BE2C (cell line): ENCODE measurements around the gene SLC44A3.

Experiments
- DNase-seq: peaks from one replicate; pipeline ENCODE4 v3.0.0-alpha.2; 2020
- H3K27me3 ChIP-seq: fragments of 250-450 bp; sonication (Bioruptor Pico); 2 replicates; pipeline ENCODE4 v1.5.1; 2020; ENCODE audit warnings: mild to moderate bottlenecking
- H3K36me3 ChIP-seq: fragments of 250-450 bp; sonication (Bioruptor Pico); 2 replicates; pipeline ENCODE4 v1.5.1; 2020; ENCODE audit warnings: mild to moderate bottlenecking
- H3K4me1 ChIP-seq: fragments of 250-450 bp; sonication (Bioruptor Pico); 2 replicates; pipeline ENCODE4 v1.5.1; 2020
- H3K4me3 ChIP-seq: 2 replicates; pipeline ENCODE4 v1.5.1; 2011; ENCODE audit warnings: low read depth, low read length
- H3K9me3 ChIP-seq: fragments of 250-450 bp; sonication (Bioruptor Pico); 2 replicates; pipeline ENCODE4 v1.5.1; 2020
- CTCF ChIP-seq: IDR thresholded peaks from 2 replicates; pipeline ENCODE4 v1.5.1; 2012; ENCODE audit warnings: mild to moderate bottlenecking, low read depth, low read length

The SLC44A3 gene

GRCh38 chr1:94905207-94905606 lies 85.0 kb downstream of the SLC44A3 start:
- no peak for TF ChIP-seq CTCF
- no peak for DNase-seq
- no peak overlapping the region for H3K4me3 ChIP-seq
- H3K4me1 ChIP-seq: no peaks in the 10 kb centered on the region
- no peaks in the 10 kb centered on the region for H3K9me3 ChIP-seq
- H3K36me3 ChIP-seq: peaks cover 13% of the 10 kb centered on the region
- H3K27me3 ChIP-seq: no peaks in the 10 kb centered on the region

- H3K27me3 ChIP-seq: no peaks in the 10 kb centered on the region
- no peaks in the 10 kb centered on the region for H3K9me3 ChIP-seq
- peaks cover 6% of the 10 kb centered on the region for H3K36me3 ChIP-seq
- TF ChIP-seq CTCF: no peak
- H3K4me3 ChIP-seq: no peak overlapping the region
- H3K4me1 ChIP-seq: no peaks in the 10 kb centered on the region
- DNase-seq: no peak
Measured at GRCh38 chr1:94906382-94906781, 86.2 kb downstream of the SLC44A3 start.

GRCh38 chr1:94907136-94907535 lies 87.0 kb downstream of the SLC44A3 start:
- H3K9me3 ChIP-seq: no peaks in the 10 kb centered on the region
- H3K27me3 ChIP-seq: no peaks in the 10 kb centered on the region
- no peaks in the 10 kb centered on the region for H3K4me1 ChIP-seq
- no peak for DNase-seq
- TF ChIP-seq CTCF: no peak
- H3K4me3 ChIP-seq: no peak overlapping the region
- no peaks in the 10 kb centered on the region; the same call in 1 of the 2 replicates for H3K36me3 ChIP-seq

- no peaks in the 10 kb centered on the region for H3K9me3 ChIP-seq
- no peak overlapping the region for H3K4me3 ChIP-seq
- H3K4me1 ChIP-seq: no peaks in the 10 kb centered on the region
- no peak for TF ChIP-seq CTCF
- DNase-seq: no peak
- H3K27me3 ChIP-seq: no peaks in the 10 kb centered on the region
- H3K36me3 ChIP-seq: no peaks in the 10 kb centered on the region; the same call in 1 of the 2 replicates
Measured at GRCh38 chr1:94908190-94908589, 88.0 kb downstream of the SLC44A3 start.

- Histone ChIP-seq H3K4me1 (no peaks in the 10 kb centered on the region), H3K9me3 (no peaks in the 10 kb centered on the region), H3K27me3 (no peaks in the 10 kb centered on the region), H3K4me3 (no peak overlapping the region), H3K36me3 (no peaks in the 10 kb centered on the region; the same call in 1 of the 2 replicates)
- no peak for DNase-seq
- TF ChIP-seq CTCF: no peak
Measured at GRCh38 chr1:94908965-94909364, 88.8 kb downstream of the SLC44A3 start.

GRCh38 chr1:94909486-94909885 lies 89.3 kb downstream of the SLC44A3 start:
- Histone ChIP-seq H3K4me1 (no peaks in the 10 kb centered on the region), H3K27me3 (no peaks in the 10 kb centered on the region), H3K4me3 (no peak overlapping the region), H3K36me3 (no peaks in the 10 kb centered on the region; the same call in 1 of the 2 replicates), H3K9me3 (no peaks in the 10 kb centered on the region)
- DNase-seq: no peak
- no peak for TF ChIP-seq CTCF
